Fibroblast of lung (primary cell): ENCODE results near the gene GTF3C1. TPM values are rescaled to one million over a fixed set of nuclear protein-coding genes. Genes with fewer than 3 reads are reported as not detected.

Experiments used
- DNase-seq, 2 donors: peaks; one replicate each; pipeline versions ENCODE4 v3.0.0 to v3.0.0-alpha.2; 2010; ENCODE audit warnings: low read depth in 2 of 2
- H2AFZ ChIP-seq: 2 replicates; pipeline ENCODE4 v1.5.1; 2012; ENCODE audit warnings: low read length, control low read depth, inconsistent platforms
- H3K27ac ChIP-seq: 2 replicates; pipeline ENCODE4 v1.5.1; 2011; ENCODE audit warnings: low read length, control low read depth; ENCODE audit not compliant: insufficient read depth
- H3K27me3 ChIP-seq: 2 replicates; pipeline ENCODE4 v1.5.1; 2011; ENCODE audit warnings: mild to moderate bottlenecking, low read length; ENCODE audit not compliant: control insufficient read depth, insufficient read depth
- H3K36me3 ChIP-seq: 2 replicates; pipeline ENCODE4 v1.5.1; 2011; ENCODE audit warnings: low read length; ENCODE audit not compliant: control insufficient read depth, insufficient read depth
- H3K4me1 ChIP-seq: 2 replicates; pipeline ENCODE4 v1.5.1; 2011; ENCODE audit warnings: low read length; ENCODE audit not compliant: control insufficient read depth, insufficient read depth; ENCODE audit errors: extremely low read depth
- H3K4me2 ChIP-seq: 2 replicates; pipeline ENCODE4 v1.5.1; 2011; ENCODE audit warnings: low read length, control low read depth; ENCODE audit not compliant: insufficient read depth; ENCODE audit errors: extremely low read depth
- H3K4me3 ChIP-seq, 4 experiments: fragments of 200-600 bp in 1 of 4; sonication (generic) in 1 of 4; replicated peaks in 1 of 4; 2 replicates each; pipeline ENCODE4 v1.5.1; 2011 to 2016; ENCODE audit warnings: low read length in 4 of 4, low read depth in 3 of 4, mild to moderate bottlenecking in 3 of 4, control low read depth in 2 of 4, inconsistent platforms in 1 of 4, mixed read lengths in 1 of 4; ENCODE audit not compliant: insufficient read depth in 1 of 4; ENCODE audit errors: control extremely low read depth in 1 of 4
- H3K79me2 ChIP-seq: 2 replicates; pipeline ENCODE4 v1.5.1; 2012; ENCODE audit warnings: mild to moderate bottlenecking, low read length, inconsistent platforms; ENCODE audit not compliant: control insufficient read depth, insufficient read depth
- H3K9ac ChIP-seq: 2 replicates; pipeline ENCODE4 v1.5.1; 2011; ENCODE audit warnings: mild to moderate bottlenecking, low read length, control low read depth; ENCODE audit not compliant: insufficient read depth
- H3K9me3 ChIP-seq: 2 replicates; pipeline ENCODE4 v1.5.1; 2012; ENCODE audit warnings: low read depth, low read length; ENCODE audit not compliant: control insufficient read depth, insufficient read depth
- H4K20me1 ChIP-seq: 2 replicates; pipeline ENCODE4 v1.5.1; 2011; ENCODE audit warnings: low read length; ENCODE audit not compliant: control insufficient read depth, insufficient read depth; ENCODE audit errors: extremely low read depth
- CTCF ChIP-seq, 2 donors: IDR thresholded peaks in 1 of 2; conservative IDR thresholded peaks in 1 of 2; 1 replicate in 1 of 2; 2 replicates in 1 of 2; pipeline ENCODE4 v1.5.1; 2011 to 2012; ENCODE audit warnings: low read length in 2 of 2, control low read depth in 1 of 2, inconsistent platforms in 1 of 2, low read depth in 1 of 2, mild to moderate bottlenecking in 1 of 2
- EZH2 ChIP-seq: IDR thresholded peaks from 2 replicates; pipeline ENCODE4 v1.5.1; 2012; ENCODE audit warnings: low read length, control low read depth, mild to moderate bottlenecking; ENCODE audit errors: missing control alignments
- polyA plus RNA-seq, 2 donors: library from polyadenylated mRNA; depleted of rRNA in 1 of 2; stranded (reverse) in 1 of 2; unstranded in 1 of 2; fragments of >200 nt; gene quantifications; 2 replicates each; pipeline ENCODE4 v1.2.1, GENCODE V29; 2011 to 2012; ENCODE audit warnings: missing spikeins in 1 of 2
- total RNA-seq: library from RNA; depleted of rRNA; stranded (reverse); fragments of >200 nt; gene quantifications from 2 replicates; pipeline ENCODE4 v1.2.1, GENCODE V29; 2014

Gene GTF3C1
- total and polyA plus RNA-seq, 2 donors (not counting 1 experiment from before 2014, with no cell fraction given), result 20.1 to 75.3 TPM

GRCh38 chr16:27568077-27568476 lies 18.4 kb upstream of the GTF3C1 start:
- Histone ChIP-seq H3K9me3 (no peaks in the 10 kb centered on the region), H4K20me1 (no peaks in the 10 kb centered on the region), H3K27me3 (no peaks in the 10 kb centered on the region), H3K9ac (no peak overlapping the region), H3K4me1 (no peaks in the 10 kb centered on the region), H2AFZ (no peak overlapping the region), H3K4me3 (no peak overlapping the region), H3K79me2 (no peaks in the 10 kb centered on the region), H3K4me2 (no peak overlapping the region), H3K27ac (no peak overlapping the region), H3K36me3 (no peaks in the 10 kb centered on the region)
- TF ChIP-seq CTCF (conservative IDR thresholded peaks at IDR 0.05 in 1 of 2, IDR thresholded peaks at IDR 0.05 in 1 of 2; ENCODE audit: low read depth in 1 of 2, low read length in 2 of 2), result no peak
- no peak for TF ChIP-seq EZH2
- no peak for DNase-seq

GRCh38 chr16:27566417-27566816 lies 16.7 kb upstream of the GTF3C1 start:
- TF ChIP-seq CTCF (conservative IDR thresholded peaks at IDR 0.05 in 1 of 2, IDR thresholded peaks at IDR 0.05 in 1 of 2; ENCODE audit: low read depth in 1 of 2, low read length in 2 of 2) (no peak), EZH2 (no peak)
- Histone ChIP-seq H3K4me1 (no peaks in the 10 kb centered on the region), H3K36me3 (no peaks in the 10 kb centered on the region), H3K79me2 (no peaks in the 10 kb centered on the region), H3K9me3 (no peaks in the 10 kb centered on the region), H3K9ac (no peak overlapping the region), H3K4me2 (no peak overlapping the region), H3K27ac (no peak overlapping the region), H3K4me3 (no peak overlapping the region), H3K27me3 (no peaks in the 10 kb centered on the region), H4K20me1 (no peaks in the 10 kb centered on the region), H2AFZ (no peak overlapping the region)
- DNase-seq, result no peak

DNA sequence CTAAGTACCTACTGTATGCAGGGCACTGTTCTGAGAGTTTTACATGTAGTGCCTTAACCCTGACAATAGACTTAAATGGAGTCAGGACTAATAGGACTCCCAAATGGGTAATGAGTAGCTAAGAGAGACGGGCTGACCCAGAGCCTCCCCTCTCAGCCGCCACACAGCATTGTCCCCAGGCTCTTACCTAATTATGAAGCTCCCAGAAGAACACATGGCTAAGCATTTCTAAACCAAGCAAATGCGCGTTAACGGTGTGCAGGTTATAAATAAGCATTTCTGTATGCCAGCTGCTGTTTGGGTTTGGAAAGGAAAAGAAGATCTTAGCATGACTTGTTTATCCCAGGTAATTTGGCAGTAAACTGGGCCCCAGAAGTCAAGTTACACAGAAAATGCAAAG lies 14.5 kb upstream of the GTF3C1 start:
- no peak overlapping the region for H3K9ac ChIP-seq
- H2AFZ ChIP-seq, result no peak overlapping the region
- no peaks in the 10 kb centered on the region for H3K4me1 ChIP-seq
- no peaks in the 10 kb centered on the region for H3K27me3 ChIP-seq
- H3K9me3 ChIP-seq, result no peaks in the 10 kb centered on the region
- DNase-seq, result no peak
- H4K20me1 ChIP-seq, result no peaks in the 10 kb centered on the region
- no peaks in the 10 kb centered on the region for H3K36me3 ChIP-seq
- no peak overlapping the region for H3K4me2 ChIP-seq
- no peak overlapping the region for H3K27ac ChIP-seq
- no peaks in the 10 kb centered on the region for H3K79me2 ChIP-seq
- no peak overlapping the region for H3K4me3 ChIP-seq
- TF ChIP-seq EZH2, result no peak
- TF ChIP-seq CTCF (conservative IDR thresholded peaks at IDR 0.05 in 1 of 2, IDR thresholded peaks at IDR 0.05 in 1 of 2; ENCODE audit: low read depth in 1 of 2, low read length in 2 of 2), result no peak
